CD4-positive, alpha-beta T cell treated with Interleukin-15 for 4 hours (primary cell): ENCODE data around the gene WFDC10B.
"Not testable (repeated sequence)": the region's sequence is repeated elsewhere in the genome, so short reads cannot be mapped to it uniquely, and the experiment has no call there.

Source experiments
- DNase-seq: peaks from one replicate; pipeline ENCODE4 v3.0.0-alpha.2; 2020; ENCODE audit warnings: low spot score

The WFDC10B gene

GRCh38 chr20:45704969-45705637 is at the start of gene WFDC10B:
TSS of gene WFDC10B (minus strand) at chr20:45705019. CDS start at chr20:45685992, 19,027 bp downstream.
- no peak for DNase-seq

- DNase-seq, result no peak
Measured at GRCh38 chr20:45752746-45753145, 47.9 kb upstream of the WFDC10B start.

- no peak for DNase-seq
Measured at GRCh38 chr20:45751721-45752120, 46.9 kb upstream of the WFDC10B start.

GRCh38 chr20:45745015-45745414 is 40.2 kb upstream of the WFDC10B start:
- no peak for DNase-seq

DNA sequence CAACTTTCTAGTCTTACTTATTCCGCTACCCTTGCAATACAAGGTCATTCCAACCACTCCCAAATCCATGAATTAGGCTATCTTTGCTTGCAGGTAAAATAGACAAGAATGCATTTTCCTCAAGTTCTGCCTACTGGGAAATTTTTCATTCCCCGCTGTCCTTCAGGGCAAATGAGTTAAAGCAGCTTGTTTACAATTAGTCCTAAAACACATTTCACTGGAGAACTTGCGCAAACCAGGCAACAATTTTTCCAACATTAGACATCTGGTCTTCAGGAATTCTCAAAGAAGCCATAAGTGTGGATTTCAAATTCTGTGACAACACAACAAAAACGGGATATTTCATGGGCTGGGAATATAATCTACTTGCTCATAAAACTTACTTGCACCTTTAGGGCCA is 37.8 kb upstream of the WFDC10B start:
- no peak for DNase-seq

- no peak for DNase-seq
Measured at GRCh38 chr20:45735988-45736387, 31.2 kb upstream of the WFDC10B start.

DNA sequence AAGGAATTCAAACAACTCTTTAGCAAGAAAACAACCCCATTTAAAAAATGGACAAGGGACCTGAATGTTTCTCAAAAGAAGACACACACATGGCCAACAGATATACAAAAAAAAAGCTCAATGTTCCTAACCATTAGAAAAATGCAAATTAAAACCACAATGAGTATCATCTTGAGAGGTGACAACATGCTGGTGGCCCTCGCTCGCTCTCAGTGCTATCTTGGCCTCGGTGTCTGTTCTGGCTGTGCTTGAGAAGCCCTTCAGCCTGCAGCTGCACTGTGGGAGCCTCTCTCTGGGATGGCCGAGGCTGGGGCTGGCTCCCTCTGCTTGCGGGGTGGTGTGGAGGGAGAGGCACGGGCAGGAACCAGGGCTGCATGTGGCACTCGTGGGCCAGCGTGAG is 30.7 kb upstream of the WFDC10B start:
- DNase-seq, result no peak

- no peak for DNase-seq
Measured at GRCh38 chr20:45732199-45732598, 27.4 kb upstream of the WFDC10B start.

DNA sequence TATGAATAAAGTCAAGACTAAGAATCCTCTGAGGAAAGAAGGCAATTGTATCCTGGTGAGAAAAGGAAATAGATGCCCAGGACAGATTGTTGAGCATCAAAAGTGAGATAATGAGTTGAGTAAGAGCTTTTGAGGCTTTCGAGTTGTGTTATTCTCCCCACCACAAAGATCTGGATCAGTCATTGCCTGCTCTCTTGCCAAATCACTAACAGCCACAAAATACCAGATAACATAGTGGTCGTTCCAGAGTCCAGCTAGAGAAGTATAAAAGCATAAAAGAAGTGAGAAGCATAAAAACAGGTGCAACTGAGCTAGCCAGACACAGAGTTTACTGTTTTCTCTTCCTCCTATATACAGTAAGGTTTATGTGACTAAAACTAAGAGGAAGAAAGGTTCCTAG is 22.2 kb upstream of the WFDC10B start:
- DNase-seq, result no peak

DNA sequence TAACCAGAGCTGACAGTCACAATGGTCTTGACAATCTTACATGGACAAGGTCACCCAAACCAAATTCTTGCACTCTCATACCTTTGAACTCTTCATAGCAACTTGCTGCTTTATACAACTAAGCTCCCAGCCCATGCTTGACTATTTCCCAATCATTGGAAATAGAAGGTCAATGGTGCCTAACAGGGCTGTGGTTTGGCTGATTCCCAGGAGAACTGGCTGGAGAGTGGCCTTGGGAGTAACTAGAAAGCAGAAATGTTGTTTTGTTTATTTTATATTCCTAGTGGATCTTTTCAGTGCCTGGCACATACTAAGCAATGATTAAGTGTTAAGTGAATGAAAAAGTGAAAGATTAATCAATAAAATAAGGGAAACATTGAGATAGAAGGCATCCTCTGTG is 20.3 kb upstream of the WFDC10B start:
- no peak for DNase-seq

GRCh38 chr20:45722047-45722446 is 17.2 kb upstream of the WFDC10B start, which contains the start of gene SPINT4:
TSS of gene SPINT4 (plus strand) at chr20:45722347. CDS start at chr20:45722368, 21 bp downstream.
- DNase-seq, result no peak

DNA sequence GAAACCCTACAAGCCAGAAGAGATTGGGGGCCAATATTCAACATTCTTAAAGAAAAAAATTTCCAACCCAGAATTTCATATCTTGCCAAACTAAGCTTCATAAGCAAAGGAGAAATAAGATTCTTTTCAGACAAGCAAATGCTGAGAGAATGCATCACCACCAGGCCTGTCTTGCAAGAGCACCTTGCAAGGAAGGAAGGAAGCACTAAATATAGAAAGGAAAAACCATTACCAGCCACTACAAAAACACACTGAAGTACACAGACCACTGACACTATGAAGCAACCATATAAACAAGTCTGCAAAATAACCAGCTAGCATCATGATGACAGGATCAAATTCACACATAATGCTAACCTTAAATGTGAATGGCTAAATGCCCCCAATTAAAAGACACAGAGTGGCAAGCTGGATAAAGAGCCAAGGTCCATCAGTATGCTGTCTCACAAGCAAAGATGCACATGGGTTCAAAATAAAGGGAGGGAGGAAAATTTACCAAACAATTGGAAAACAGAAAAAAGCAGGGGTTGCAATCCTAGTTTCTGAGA is 11.4 kb upstream of the WFDC10B start:
- not testable (repeated sequence) for DNase-seq

DNA sequence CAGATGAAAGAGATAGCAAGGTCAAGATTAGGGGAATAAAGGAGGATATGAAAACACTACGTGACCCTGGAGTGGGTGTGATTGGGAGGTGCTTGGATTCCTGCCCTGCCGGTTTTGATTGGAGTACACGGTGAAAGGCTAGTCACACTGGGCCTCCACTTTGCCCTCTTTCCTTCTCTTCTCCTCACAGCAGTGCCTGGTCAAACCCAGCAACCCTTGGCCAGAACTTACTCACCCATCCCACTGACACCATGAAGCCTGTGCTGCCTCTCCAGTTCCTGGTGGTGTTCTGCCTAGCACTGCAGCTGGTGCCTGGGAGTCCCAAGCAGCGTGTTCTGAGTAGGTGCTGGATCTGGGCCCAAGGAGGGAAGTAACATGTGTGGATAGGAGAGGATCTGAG is 2.9 kb downstream of the WFDC10B start, which contains the start of gene WFDC13:
WFDC13 (plus strand) TSS at position 166 of the 400 bp plus-strand sequence; CDS start at position 252, 86 bp downstream.
- no peak for DNase-seq

GRCh38 chr20:45701104-45701503 is 3.7 kb downstream of the WFDC10B start:
- DNase-seq, result no peak

DNA sequence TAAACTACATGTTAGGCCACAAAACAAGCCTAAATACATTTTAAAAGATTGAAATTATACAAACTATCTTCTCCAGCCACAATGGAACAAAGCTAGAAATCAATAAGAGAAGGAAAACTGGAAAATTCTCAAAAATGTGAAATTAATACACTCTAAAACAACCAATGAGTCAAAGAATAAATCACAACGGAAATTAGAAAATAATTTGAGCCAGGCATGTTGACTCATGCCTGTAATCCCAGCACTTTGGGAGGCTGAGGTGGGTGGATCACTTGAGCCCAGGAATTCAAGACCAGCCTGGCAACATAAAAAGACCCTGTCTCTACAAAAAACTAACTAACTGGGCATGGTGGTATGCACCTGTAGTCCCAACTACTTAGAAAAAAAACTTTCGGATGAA is 9.3 kb downstream of the WFDC10B start:
- DNase-seq, result no peak

GRCh38 chr20:45693346-45693745 is 11.5 kb downstream of the WFDC10B start:
- DNase-seq, result not testable (repeated sequence)

DNA sequence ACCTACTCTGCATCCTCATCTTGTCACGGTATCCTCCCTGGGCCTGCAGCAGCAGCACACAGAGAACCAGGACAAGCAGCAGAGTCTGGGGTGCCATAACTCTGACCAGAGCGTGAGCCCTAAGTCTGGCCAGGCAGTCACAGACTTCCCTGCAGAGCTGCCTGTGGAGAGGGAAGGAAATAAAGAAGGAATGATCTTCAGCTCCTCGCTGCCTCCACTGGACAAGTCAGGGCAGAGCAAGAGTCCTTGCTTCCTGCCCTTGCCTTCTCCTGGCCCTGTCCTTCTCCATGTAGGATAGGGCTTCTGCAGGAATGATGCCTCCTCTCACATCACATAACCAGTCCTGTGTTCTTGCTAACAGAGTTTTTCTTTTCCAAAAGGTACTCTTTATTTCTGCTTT is 18.9 kb downstream of the WFDC10B start:
- DNase-seq, result no peak

- no peak for DNase-seq
Measured at GRCh38 chr20:45679650-45680049, 25.2 kb downstream of the WFDC10B start.

DNA sequence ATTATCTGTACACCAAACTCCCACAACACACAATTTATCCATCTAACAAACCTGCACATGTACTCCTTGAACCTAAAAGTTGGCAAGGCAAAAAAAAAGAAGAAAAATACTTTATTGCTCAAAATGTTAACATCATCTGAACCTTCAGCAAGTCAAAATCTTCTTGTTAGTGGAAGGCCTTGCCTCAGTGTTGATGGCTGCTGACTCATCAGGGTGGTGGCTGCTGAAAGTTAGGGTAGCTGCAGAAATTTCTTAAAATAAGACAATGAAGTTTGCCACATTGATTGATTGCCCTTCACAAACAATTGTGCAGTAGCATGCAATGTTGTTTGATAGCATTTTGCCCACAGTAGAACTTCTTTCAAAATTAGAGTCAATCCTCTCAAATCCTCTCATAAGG is 32.1 kb downstream of the WFDC10B start:
- no peak for DNase-seq

- DNase-seq, result no peak
Measured at GRCh38 chr20:45670139-45670538, 34.7 kb downstream of the WFDC10B start, which contains the start of gene WFDC11. TSS of gene WFDC11 (minus strand) at chr20:45670239. CDS start at chr20:45650600, 19,639 bp downstream.

- not testable (repeated sequence) for DNase-seq
Measured at GRCh38 chr20:45657038-45657437, 47.8 kb downstream of the WFDC10B start.

DNA sequence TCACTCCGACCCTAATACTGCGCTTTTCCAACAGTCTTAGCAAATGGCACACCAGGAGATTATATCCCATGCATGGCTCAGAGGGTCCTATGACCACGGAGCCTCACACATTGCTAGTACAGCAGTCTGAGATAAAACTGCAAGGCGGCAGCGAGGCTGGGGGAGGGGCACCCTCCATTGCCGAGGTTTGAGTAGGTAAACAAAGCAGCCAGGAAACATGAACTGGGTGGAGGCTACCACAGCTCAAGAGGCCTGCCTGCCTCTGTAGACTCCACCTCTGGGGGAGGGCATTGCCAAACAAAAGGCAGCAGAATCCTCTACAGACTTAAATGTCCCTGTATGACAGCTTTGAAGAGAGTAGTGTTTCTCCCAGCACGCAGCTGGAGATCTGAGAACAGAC is 53.1 kb downstream of the WFDC10B start:
- not testable (repeated sequence) for DNase-seq

GRCh38 chr20:45649312-45649863 is 55.4 kb downstream of the WFDC10B start:
- no peak for DNase-seq
